DND-41 (cell line): ENCODE data around the gene MS4A14.
"Not testable (repeated sequence)": the region's sequence is repeated elsewhere in the genome, so short reads cannot be mapped to it uniquely, and the experiment has no call there.

Source experiments
- ATAC-seq: fragments of 200-7000 bp; cut with Tn5 transposase; 3 replicates; pipeline ENCODE4 v1.9.1; 2021; ENCODE audit warnings: low read depth; ENCODE audit not compliant: insufficient read depth
- DNase-seq: peaks from one replicate; pipeline ENCODE4 v3.0.0-alpha.2; 2020
- H2AFZ ChIP-seq: 2 replicates; pipeline ENCODE4 v1.6.0; 2012; ENCODE audit warnings: low read depth, low read length
- H3K27ac ChIP-seq: 2 replicates; pipeline ENCODE4 v1.5.1; 2012; ENCODE audit warnings: low read length, inconsistent platforms
- H3K27me3 ChIP-seq: fragments of 200-600 bp; sonication (generic); 2 replicates; pipeline ENCODE4 v1.6.0; 2012; ENCODE audit warnings: low read length, mild to moderate bottlenecking, inconsistent platforms; ENCODE audit not compliant: insufficient read depth, poor library complexity
- H3K36me3 ChIP-seq: 2 replicates; pipeline ENCODE4 v1.5.1; 2012; ENCODE audit warnings: low read length, inconsistent platforms; ENCODE audit not compliant: insufficient read depth
- H3K4me1 ChIP-seq: 2 replicates; pipeline ENCODE4 v1.5.1; 2012; ENCODE audit warnings: mild to moderate bottlenecking, low read length; ENCODE audit not compliant: insufficient read depth
- H3K4me2 ChIP-seq: 2 replicates; pipeline ENCODE4 v1.6.0; 2012; ENCODE audit warnings: mild to moderate bottlenecking, moderate library complexity, low read length, inconsistent platforms; ENCODE audit not compliant: insufficient read depth
- H3K4me3 ChIP-seq, 2 experiments: fragments of 200-600 bp in 1 of 2; shearing (Covaris generic) in 1 of 2; 2 replicates each; pipeline ENCODE4 v1.5.1; 2012 to 2016; ENCODE audit warnings: inconsistent platforms in 2 of 2, low read length in 2 of 2, mild to moderate bottlenecking in 2 of 2, low read depth in 1 of 2, moderate library complexity in 1 of 2
- H3K79me2 ChIP-seq: 2 replicates; pipeline ENCODE4 v1.6.0; 2012; ENCODE audit warnings: low read length, inconsistent platforms; ENCODE audit not compliant: insufficient read depth
- H3K9ac ChIP-seq: 2 replicates; pipeline ENCODE4 v1.6.0; 2012; ENCODE audit warnings: low read depth, mild to moderate bottlenecking, inconsistent platforms, low read length, moderate library complexity
- H3K9me3 ChIP-seq: 2 replicates; pipeline ENCODE4 v1.5.1; 2012; ENCODE audit warnings: low read length, moderate library complexity, mild to moderate bottlenecking, inconsistent platforms; ENCODE audit not compliant: insufficient read depth, severe bottlenecking
- H4K20me1 ChIP-seq: 2 replicates; pipeline ENCODE4 v1.6.0; 2012; ENCODE audit warnings: low read length; ENCODE audit not compliant: insufficient read depth
- CTCF ChIP-seq: IDR thresholded peaks from 2 replicates; pipeline ENCODE4 v1.5.1; 2012; ENCODE audit warnings: borderline replicate concordance, low read length, moderate library complexity, mild to moderate bottlenecking; ENCODE audit not compliant: poor library complexity, severe bottlenecking; ENCODE audit errors: extremely low read depth
- EZH2 ChIP-seq: IDR thresholded peaks from 3 replicates; pipeline ENCODE4 v1.6.1; 2012; ENCODE audit warnings: borderline replicate concordance, low read depth, mild to moderate bottlenecking, moderate library complexity, low read length, inconsistent platforms; ENCODE audit not compliant: severe bottlenecking

The MS4A14 gene

GRCh38 chr11:60363542-60364470 lies 32.5 kb upstream of the MS4A14 start:
- Histone ChIP-seq H3K4me2 (no peak overlapping the region), H3K36me3 (no peaks in the 10 kb centered on the region), H3K4me1 (no peaks in the 10 kb centered on the region), H2AFZ (no peak overlapping the region), H3K9me3 (peaks cover 27% of the 10 kb centered on the region), H3K4me3 (no peak overlapping the region), H3K27me3 (no peaks in the 10 kb centered on the region), H3K9ac (no peak overlapping the region), H3K27ac (no peak overlapping the region), H4K20me1 (no peaks in the 10 kb centered on the region), H3K79me2 (no peaks in the 10 kb centered on the region)
- peak; percentile 83 for ATAC-seq
- TF ChIP-seq CTCF (peak; percentile 88), EZH2 (no peak)
- peak; percentile 64 for DNase-seq

DNA sequence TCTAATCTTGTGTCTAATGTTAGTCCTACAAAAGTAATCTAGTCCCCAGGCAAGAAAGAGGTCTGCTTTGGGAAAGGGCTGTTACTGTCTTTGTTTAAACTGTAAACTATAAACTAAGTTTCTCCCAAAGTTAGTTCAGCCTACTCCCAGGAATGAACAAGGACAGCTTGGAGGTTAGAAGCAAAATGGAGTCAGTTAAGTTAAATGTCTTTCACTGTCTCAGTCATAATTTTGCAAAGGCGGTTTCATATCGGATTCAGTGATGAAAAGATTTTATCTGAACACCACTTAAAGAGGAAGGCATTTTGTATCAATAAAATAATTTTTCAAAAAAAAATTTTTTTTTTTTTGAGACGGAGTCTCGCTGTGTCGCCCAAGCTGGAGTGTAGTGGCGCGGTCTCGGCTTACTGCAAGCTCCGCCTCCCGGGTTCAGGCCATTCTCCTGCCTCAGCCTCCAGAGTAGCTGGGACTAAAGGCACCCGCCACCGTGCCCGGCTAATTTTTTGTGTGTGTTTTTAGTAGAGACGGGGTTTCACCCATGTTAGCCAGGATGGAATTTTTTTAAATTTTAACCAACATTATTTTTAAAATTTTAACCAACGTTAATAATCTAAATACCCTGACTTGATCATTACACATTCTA lies 29.9 kb upstream of the MS4A14 start:
- H3K9ac ChIP-seq, H4K20me1 ChIP-seq, H3K9me3 ChIP-seq, H3K79me2 ChIP-seq, H3K27me3 ChIP-seq, H3K4me1 ChIP-seq, H3K27ac ChIP-seq, H3K36me3 ChIP-seq, H3K4me2 ChIP-seq, H3K4me3 ChIP-seq, H2AFZ ChIP-seq, ATAC-seq, DNase-seq: not testable (repeated sequence)

DNA sequence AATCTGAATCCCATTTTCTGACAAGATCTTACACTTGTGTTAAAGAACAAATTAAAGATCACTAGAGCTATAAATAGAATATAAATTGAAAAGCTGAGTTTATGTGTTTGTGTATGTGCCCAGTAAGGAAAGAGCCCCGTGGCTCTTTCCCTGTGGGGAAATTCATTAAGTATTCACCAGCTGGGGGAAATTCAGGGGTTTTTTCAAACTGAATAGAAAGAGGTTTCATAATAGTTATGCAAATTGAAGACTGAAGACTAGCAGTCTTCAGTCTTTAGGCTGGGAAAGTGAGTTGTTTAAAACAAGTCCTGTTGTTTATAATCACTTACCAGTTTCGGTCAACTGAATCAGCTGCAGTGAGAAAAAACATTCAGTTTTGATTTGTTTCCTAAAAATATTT lies 29.2 kb upstream of the MS4A14 start:
- Histone ChIP-seq H3K79me2 (no peaks in the 10 kb centered on the region), H3K9ac (no peak overlapping the region), H3K36me3 (no peaks in the 10 kb centered on the region), H3K27ac (no peak overlapping the region), H3K27me3 (no peaks in the 10 kb centered on the region), H3K4me1 (peaks cover 4% of the 10 kb centered on the region; the same call in 1 of the 2 replicates), H3K4me3 (no peak overlapping the region), H2AFZ (no peak overlapping the region), H3K4me2 (no peak overlapping the region), H4K20me1 (no peaks in the 10 kb centered on the region), H3K9me3 (no peaks in the 10 kb centered on the region)
- TF ChIP-seq CTCF (no peak), EZH2 (no peak)
- DNase-seq (no peak), ATAC-seq (no peak)

- Histone ChIP-seq H3K4me2 (no peak overlapping the region), H3K27me3 (no peaks in the 10 kb centered on the region), H2AFZ (no peak overlapping the region), H4K20me1 (no peaks in the 10 kb centered on the region), H3K9me3 (no peaks in the 10 kb centered on the region), H3K79me2 (no peaks in the 10 kb centered on the region), H3K9ac (no peak overlapping the region), H3K36me3 (no peaks in the 10 kb centered on the region), H3K27ac (no peak overlapping the region), H3K4me3 (no peak overlapping the region), H3K4me1 (peaks cover 8% of the 10 kb centered on the region; the same call in 1 of the 2 replicates)
- TF ChIP-seq EZH2: no peak
- TF ChIP-seq CTCF: no peak
- DNase-seq (no peak), ATAC-seq (no peak)
These were observed 28.4 kb upstream of the MS4A14 start for GRCh38 chr11:60367896-60368295.
